ENCODE measurements around the gene THBS2.

Gene THBS2

DNA sequence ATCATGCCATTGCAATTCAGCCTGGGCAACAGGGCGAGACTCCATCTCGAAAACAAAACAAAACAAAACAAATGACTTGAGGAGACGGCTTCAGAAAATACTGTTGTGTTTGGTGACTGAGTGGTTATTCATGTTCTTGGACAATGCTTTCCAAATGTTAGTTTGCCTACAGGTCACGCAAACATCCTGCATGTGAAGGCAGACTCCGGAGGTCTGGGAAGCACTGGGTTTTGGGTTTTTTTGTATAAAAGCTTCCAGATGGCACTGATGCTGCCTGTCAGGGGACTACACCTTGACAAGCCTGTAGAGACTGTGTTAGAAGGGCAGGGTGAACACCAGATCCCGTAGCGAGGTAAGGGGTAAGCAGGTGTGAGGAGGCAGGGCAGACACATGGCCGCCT is 81.7 kb downstream of the THBS2 start:
- H3K4me1 ChIP-seq (ENCODE audit: low read length), result no peaks in the 10 kb centered on the region
- TF ChIP-seq CTCF (IDR thresholded peaks at IDR 0.05; ENCODE audit: low read length), result no peak
- no peak overlapping the region for H3K4me3 ChIP-seq (ENCODE audit: low read length)
- H3K27ac ChIP-seq (ENCODE audit: low read length), result no peak overlapping the region
- no peaks in the 10 kb centered on the region for H4K20me1 ChIP-seq (ENCODE audit: insufficient read depth, low read length)
- no peaks in the 10 kb centered on the region for H3K79me2 ChIP-seq (ENCODE audit: low read length)
- no peak for DNase-seq
- H3K36me3 ChIP-seq (replicated peaks; ENCODE audit: insufficient read depth, low read length), result no peaks in the 10 kb centered on the region
- no peaks in the 10 kb centered on the region for H3K27me3 ChIP-seq (replicated peaks; ENCODE audit: insufficient read depth, low read length)
- no peak overlapping the region for H3K4me2 ChIP-seq (ENCODE audit: low read depth, low read length)
- no peaks in the 10 kb centered on the region for H3F3A ChIP-seq (ENCODE audit: insufficient read depth, low read length)
- H3K9ac ChIP-seq (ENCODE audit: low read length), result no peak overlapping the region
- H3K9me2 ChIP-seq (replicated peaks; ENCODE audit: insufficient read depth, low read length), result no peaks in the 10 kb centered on the region
- no peaks in the 10 kb centered on the region for H3K9me3 ChIP-seq (replicated peaks; ENCODE audit: insufficient read depth, low read length)
- H2AFZ ChIP-seq (ENCODE audit: low read length), result no peak overlapping the region

GRCh38 chr6:169171016-169171415 is 82.6 kb downstream of the THBS2 start:
- H3K9me3 ChIP-seq (replicated peaks; ENCODE audit: insufficient read depth, low read length), result no peaks in the 10 kb centered on the region
- no peak for TF ChIP-seq EZH2phosphoT487 (IDR thresholded peaks at IDR 0.05; ENCODE audit: low read length)

DNA sequence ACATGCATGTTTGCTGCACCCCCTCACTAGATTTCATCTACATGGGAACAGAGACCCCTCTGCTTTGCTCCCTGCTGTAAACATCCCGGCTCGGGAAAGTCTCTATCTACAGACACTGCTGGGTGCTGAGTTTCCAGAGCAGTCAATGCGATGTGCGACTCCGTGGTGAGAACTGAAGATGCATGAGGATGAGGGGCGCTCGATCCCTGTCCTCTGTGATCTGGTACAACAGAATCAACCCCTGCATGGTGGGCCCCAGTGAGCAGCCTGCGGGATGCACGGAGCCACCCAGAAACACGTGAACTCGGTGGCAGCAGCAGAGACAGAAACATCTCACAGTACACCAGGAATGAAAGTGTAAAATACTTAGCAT is 83.1 kb downstream of the THBS2 start:
- TF ChIP-seq EZH2 (optimal IDR thresholded peaks at IDR 0.05; ENCODE audit: low read depth, low read length), result no peak
- no peak overlapping the region for H3K9ac ChIP-seq (ENCODE audit: low read length)
- no peaks in the 10 kb centered on the region for H3K9me2 ChIP-seq (replicated peaks; ENCODE audit: insufficient read depth, low read length)
- H3K4me1 ChIP-seq (ENCODE audit: low read length), result no peaks in the 10 kb centered on the region
- H4K20me1 ChIP-seq (ENCODE audit: insufficient read depth, low read length), result no peaks in the 10 kb centered on the region
- no peaks in the 10 kb centered on the region for H3F3A ChIP-seq (ENCODE audit: insufficient read depth, low read length)
- no peak overlapping the region for H3K4me3 ChIP-seq (ENCODE audit: low read length)
- no peaks in the 10 kb centered on the region for H3K36me3 ChIP-seq (replicated peaks; ENCODE audit: insufficient read depth, low read length)
- DNase-seq, result no peak
- H3K4me2 ChIP-seq (ENCODE audit: low read depth, low read length), result no peak overlapping the region
- no peak overlapping the region for H2AFZ ChIP-seq (ENCODE audit: low read length)
- no peaks in the 10 kb centered on the region for H3K27me3 ChIP-seq (replicated peaks; ENCODE audit: insufficient read depth, low read length)
- no peak overlapping the region for H3K27ac ChIP-seq (ENCODE audit: low read length)
- no peaks in the 10 kb centered on the region for H3K79me2 ChIP-seq (ENCODE audit: low read length)
- no peaks in the 10 kb centered on the region for H3K9me3 ChIP-seq (replicated peaks; ENCODE audit: insufficient read depth, low read length)

More at GRCh38 chr6:169171016-169171415, 82.6 kb downstream of the THBS2 start:
- H3K4me1 ChIP-seq (ENCODE audit: low read length), result no peaks in the 10 kb centered on the region
- no peak overlapping the region for H3K9ac ChIP-seq (ENCODE audit: low read length)
- no peaks in the 10 kb centered on the region for H3K36me3 ChIP-seq (replicated peaks; ENCODE audit: insufficient read depth, low read length)
- DNase-seq, result no peak
- no peaks in the 10 kb centered on the region for H3K79me2 ChIP-seq (ENCODE audit: low read length)
- no peaks in the 10 kb centered on the region for H4K20me1 ChIP-seq (ENCODE audit: insufficient read depth, low read length)
- no peak overlapping the region for H3K27ac ChIP-seq (ENCODE audit: low read length)
- no peaks in the 10 kb centered on the region for H3F3A ChIP-seq (ENCODE audit: insufficient read depth, low read length)
- no peaks in the 10 kb centered on the region for H3K27me3 ChIP-seq (replicated peaks; ENCODE audit: insufficient read depth, low read length)
- H3K4me2 ChIP-seq (ENCODE audit: low read depth, low read length), result no peak overlapping the region
- H3K4me3 ChIP-seq (ENCODE audit: low read length), result no peak overlapping the region
- H3K9me2 ChIP-seq (replicated peaks; ENCODE audit: insufficient read depth, low read length), result no peaks in the 10 kb centered on the region
- no peak overlapping the region for H2AFZ ChIP-seq (ENCODE audit: low read length)

- no peaks in the 10 kb centered on the region for H3K79me2 ChIP-seq (ENCODE audit: low read length)
- no peak overlapping the region for H3K4me3 ChIP-seq (ENCODE audit: low read length)
- DNase-seq, result no peak
- H3K9ac ChIP-seq (ENCODE audit: low read length), result no peak overlapping the region
- H3K9me3 ChIP-seq (replicated peaks; ENCODE audit: insufficient read depth, low read length), result no peaks in the 10 kb centered on the region
- no peaks in the 10 kb centered on the region for H3K36me3 ChIP-seq (replicated peaks; ENCODE audit: insufficient read depth, low read length)
- no peaks in the 10 kb centered on the region for H3K27me3 ChIP-seq (replicated peaks; ENCODE audit: insufficient read depth, low read length)
- no peak overlapping the region for H3K27ac ChIP-seq (ENCODE audit: low read length)
- H3K4me1 ChIP-seq (ENCODE audit: low read length), result no peaks in the 10 kb centered on the region
- H3F3A ChIP-seq (ENCODE audit: insufficient read depth, low read length), result no peaks in the 10 kb centered on the region
- no peak for TF ChIP-seq EZH2phosphoT487 (IDR thresholded peaks at IDR 0.05; ENCODE audit: low read length)
- TF ChIP-seq EZH2 (optimal IDR thresholded peaks at IDR 0.05; ENCODE audit: low read depth, low read length), result no peak
- TF ChIP-seq CTCF (IDR thresholded peaks at IDR 0.05; ENCODE audit: low read length), result no peak
- H4K20me1 ChIP-seq (ENCODE audit: insufficient read depth, low read length), result no peaks in the 10 kb centered on the region
- no peak overlapping the region for H2AFZ ChIP-seq (ENCODE audit: low read length)
- H3K9me2 ChIP-seq (replicated peaks; ENCODE audit: insufficient read depth, low read length), result no peaks in the 10 kb centered on the region
- no peak overlapping the region for H3K4me2 ChIP-seq (ENCODE audit: low read depth, low read length)
These were observed 83.6 kb downstream of the THBS2 start for GRCh38 chr6:169169941-169170582.
